Measurements from ENCODE around the gene STON2.

- no peak for TF ChIP-seq POLR2A (IDR thresholded peaks at IDR 0.05; ENCODE audit: low read length)
- TF ChIP-seq GATA1 (IDR thresholded peaks at IDR 0.05; ENCODE audit: low read depth, low read length): no peak
Observed at GRCh38 chr14:81252278-81252677, 147.8 kb downstream of the STON2 start.
